Sigmoid colon (tissue), 4 donors: ENCODE measurements around the gene ANKRD31.

Experiments
- EP300 ChIP-seq, 4 donors: sonication (generic); formaldehyde crosslinking; IDR thresholded peaks; one replicate each; pipeline ENCODE4 v1.6.1; 2017; ENCODE audit warnings: antibody characterized with exemption in 4 of 4
- POLR2AphosphoS5 ChIP-seq, 4 donors: sonication (generic); formaldehyde crosslinking; IDR thresholded peaks; one replicate each; pipeline ENCODE4 v1.6.1; 2017; ENCODE audit warnings: antibody characterized with exemption in 4 of 4
- TF ChIP-seq, protein P1 (sequence below), 4 experiments: fragments of 450-650 bp in 3 of 4; fragments of 200-600 bp in 1 of 4; IDR thresholded peaks; one replicate each; pipeline ENCODE4 v1.5.1; 2016 to 2019; ENCODE audit warnings: antibody characterized with exemption in 4 of 4, mild to moderate bottlenecking in 3 of 4, moderate library complexity in 2 of 4

DNA sequence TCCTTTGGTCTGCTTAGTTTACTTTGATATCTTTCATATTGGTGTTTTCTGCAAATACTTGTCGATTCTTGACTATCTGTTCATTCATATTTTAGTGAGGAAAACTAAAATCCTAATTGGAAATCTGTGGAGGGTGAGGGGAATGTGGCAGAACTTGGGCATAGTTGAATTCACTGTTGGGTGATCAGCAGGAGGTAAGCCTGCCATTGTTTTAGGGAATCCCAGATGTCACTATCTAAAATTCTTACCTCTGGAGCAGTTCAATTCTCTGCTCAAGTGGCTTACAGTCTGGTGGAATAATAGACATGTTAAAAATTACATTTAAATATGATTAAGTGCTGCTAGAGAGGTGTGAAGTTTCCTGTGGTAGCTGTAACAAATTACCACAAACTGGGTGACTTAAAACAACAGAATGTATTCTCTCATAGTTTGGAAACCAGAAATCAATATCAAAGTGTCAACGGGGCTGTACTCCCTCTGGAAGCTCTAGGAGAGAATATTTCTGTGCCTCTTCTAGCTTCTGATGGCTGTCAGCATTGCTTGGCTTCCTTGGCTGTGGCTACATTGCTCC lies 94.0 kb downstream of the ANKRD31 start:
- TF ChIP-seq POLR2AphosphoS5 (IDR thresholded peaks at IDR 0.05) (no peak), EP300 (IDR thresholded peaks at IDR 0.05) (no peak)
- TF ChIP-seq, protein P1, sequence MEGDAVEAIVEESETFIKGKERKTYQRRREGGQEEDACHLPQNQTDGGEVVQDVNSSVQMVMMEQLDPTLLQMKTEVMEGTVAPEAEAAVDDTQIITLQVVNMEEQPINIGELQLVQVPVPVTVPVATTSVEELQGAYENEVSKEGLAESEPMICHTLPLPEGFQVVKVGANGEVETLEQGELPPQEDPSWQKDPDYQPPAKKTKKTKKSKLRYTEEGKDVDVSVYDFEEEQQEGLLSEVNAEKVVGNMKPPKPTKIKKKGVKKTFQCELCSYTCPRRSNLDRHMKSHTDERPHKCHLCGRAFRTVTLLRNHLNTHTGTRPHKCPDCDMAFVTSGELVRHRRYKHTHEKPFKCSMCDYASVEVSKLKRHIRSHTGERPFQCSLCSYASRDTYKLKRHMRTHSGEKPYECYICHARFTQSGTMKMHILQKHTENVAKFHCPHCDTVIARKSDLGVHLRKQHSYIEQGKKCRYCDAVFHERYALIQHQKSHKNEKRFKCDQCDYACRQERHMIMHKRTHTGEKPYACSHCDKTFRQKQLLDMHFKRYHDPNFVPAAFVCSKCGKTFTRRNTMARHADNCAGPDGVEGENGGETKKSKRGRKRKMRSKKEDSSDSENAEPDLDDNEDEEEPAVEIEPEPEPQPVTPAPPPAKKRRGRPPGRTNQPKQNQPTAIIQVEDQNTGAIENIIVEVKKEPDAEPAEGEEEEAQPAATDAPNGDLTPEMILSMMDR (IDR thresholded peaks at IDR 0.05), result no peak
